ENCODE results near the gene OPALIN.

- TF ChIP-seq POLR2A (IDR thresholded peaks at IDR 0.05; ENCODE audit: low read depth, low read length), result no peak
- TF ChIP-seq POLR2AphosphoS5 (IDR thresholded peaks at IDR 0.05; ENCODE audit: low read depth, low read length), result no peak
- TF ChIP-seq TAF1 (IDR thresholded peaks at IDR 0.05; ENCODE audit: borderline replicate concordance, low read depth, low read length), result no peak
These were observed 31.0 kb upstream of the OPALIN start for GRCh38 chr10:96389785-96390184.

All from GM12892 (cell line).